Lung (tissue), 12 donors: ENCODE measurements around the gene SETX. TPM values are rescaled to one million over a fixed set of nuclear protein-coding genes. Genes with fewer than 3 reads are reported as not detected.

ENCODE experiments used
- ATAC-seq: fragments of 200-7000 bp; cut with Tn5 transposase; one replicate; pipeline ENCODE4 v1.9.1; 2020; ENCODE audit warnings: moderate number of reproducible peaks; ENCODE audit not compliant: insufficient read depth, low FRiP score
- DNase-seq, 3 donors: peaks; one replicate each; pipeline ENCODE4 v3.0.0-alpha.2; 2013 to 2017
- H3K27ac ChIP-seq, 2 donors: one replicate each; pipeline ENCODE4 v1.5.1; 2013; ENCODE audit warnings: mild to moderate bottlenecking in 2 of 2, moderate library complexity in 2 of 2, control low read depth in 1 of 2, inconsistent platforms in 1 of 2, low read depth in 1 of 2, low read length in 1 of 2
- H3K27me3 ChIP-seq, 3 donors: one replicate each; pipeline ENCODE4 v1.5.1; 2013; ENCODE audit warnings: low read length in 2 of 3; ENCODE audit not compliant: control insufficient read depth in 3 of 3, insufficient read depth in 3 of 3
- H3K36me3 ChIP-seq, 4 donors: one replicate each; pipeline ENCODE4 v1.5.1; 2013; ENCODE audit warnings: low read length in 4 of 4, mild to moderate bottlenecking in 1 of 4, moderate library complexity in 1 of 4; ENCODE audit not compliant: control insufficient read depth in 4 of 4, insufficient read depth in 4 of 4
- H3K4me1 ChIP-seq, 5 donors: one replicate each; pipeline ENCODE4 v1.5.1; 2013; ENCODE audit warnings: low read length in 5 of 5, mild to moderate bottlenecking in 2 of 5, moderate library complexity in 1 of 5; ENCODE audit not compliant: control insufficient read depth in 5 of 5, insufficient read depth in 5 of 5
- H3K4me3 ChIP-seq: one replicate; pipeline ENCODE4 v1.5.1; 2013; ENCODE audit warnings: mild to moderate bottlenecking, control low read depth, moderate library complexity
- H3K9ac ChIP-seq, 2 donors: one replicate each; pipeline ENCODE4 v1.5.1; 2013; ENCODE audit warnings: low read length in 2 of 2, control low read depth in 1 of 2; ENCODE audit not compliant: insufficient read depth in 1 of 2
- H3K9me3 ChIP-seq, 4 donors: one replicate each; pipeline ENCODE4 v1.5.1; 2013; ENCODE audit warnings: low read length in 3 of 4, mild to moderate bottlenecking in 1 of 4, moderate library complexity in 1 of 4; ENCODE audit not compliant: control insufficient read depth in 4 of 4, insufficient read depth in 3 of 4
- WGBS, 2 donors: extraction: QIAGEN DNeasy Blood & Tissue Kit; methylation state at CpG; one replicate each; pipeline ENCODE4 v1.1.7; 2013; 5-methylcytosine and 5-hydroxymethylcytosine counted together
- polyA plus RNA-seq, 2 donors: library from polyadenylated mRNA; stranded (reverse); fragments of 200-250 nt; gene quantifications; one replicate each; pipeline ENCODE4 v1.2.1, GENCODE V29; 2013
- total RNA-seq, 2 donors: library from RNA; depleted of rRNA in 1 of 2; stranded (reverse); fragments of >200 nt in 1 of 2; gene quantifications; one replicate each; pipeline ENCODE4 v1.2.1, GENCODE V29; 2014 to 2021
- TF ChIP-seq, protein P1 (sequence below): IDR thresholded peaks from 2 replicates; pipeline ENCODE4 v1.5.1; 2012; ENCODE audit warnings: mild to moderate bottlenecking; ENCODE audit errors: control extremely low read depth, extremely low read depth
- donor health status: control.
- donor health status: control.
- donor health status: Bipolar disorder and iron deficiency.
- donor health status: healthy.
- donor health status: DM: yes; HTN: yes; CAD: no.

SETX gene
- total and polyA plus RNA-seq, 4 donors, result 14.6 to 90.0 (median 34.2) TPM

DNA sequence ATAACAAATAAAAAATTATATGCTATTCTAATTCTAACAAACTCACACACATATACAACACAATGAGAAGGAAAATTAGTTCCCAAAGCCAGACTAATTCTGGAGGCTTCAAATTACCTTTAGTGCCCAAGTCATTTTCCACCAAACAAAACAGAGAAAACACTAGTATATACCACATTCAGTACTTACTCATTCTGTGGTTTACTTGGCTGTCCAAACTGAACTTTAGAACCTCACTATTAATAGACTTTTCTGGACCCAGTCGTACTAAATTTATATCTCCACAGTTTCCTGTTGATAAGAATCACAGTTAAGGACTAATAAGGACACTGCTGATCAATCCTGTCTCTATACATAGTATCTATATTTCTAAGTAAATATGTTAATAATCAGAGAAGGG, 66.4 kb downstream of the SETX start:
- Histone ChIP-seq H3K4me3 (no peak overlapping the region), H3K27ac (no peak overlapping the region), H3K9me3 (peaks cover 0 to 2% (median 0%) of the 10 kb centered on the region in 4 donors), H3K36me3 (peaks cover 5 to 30% (median 19%) of the 10 kb centered on the region in 4 donors), H3K4me1 (peaks cover 2 to 47% (median 6%) of the 10 kb centered on the region in 5 donors), H3K9ac (no peak overlapping the region), H3K27me3 (no peaks in the 10 kb centered on the region)
- peak in 1 of 3 donors; percentile 47 for DNase-seq
- TF ChIP-seq, protein P1, sequence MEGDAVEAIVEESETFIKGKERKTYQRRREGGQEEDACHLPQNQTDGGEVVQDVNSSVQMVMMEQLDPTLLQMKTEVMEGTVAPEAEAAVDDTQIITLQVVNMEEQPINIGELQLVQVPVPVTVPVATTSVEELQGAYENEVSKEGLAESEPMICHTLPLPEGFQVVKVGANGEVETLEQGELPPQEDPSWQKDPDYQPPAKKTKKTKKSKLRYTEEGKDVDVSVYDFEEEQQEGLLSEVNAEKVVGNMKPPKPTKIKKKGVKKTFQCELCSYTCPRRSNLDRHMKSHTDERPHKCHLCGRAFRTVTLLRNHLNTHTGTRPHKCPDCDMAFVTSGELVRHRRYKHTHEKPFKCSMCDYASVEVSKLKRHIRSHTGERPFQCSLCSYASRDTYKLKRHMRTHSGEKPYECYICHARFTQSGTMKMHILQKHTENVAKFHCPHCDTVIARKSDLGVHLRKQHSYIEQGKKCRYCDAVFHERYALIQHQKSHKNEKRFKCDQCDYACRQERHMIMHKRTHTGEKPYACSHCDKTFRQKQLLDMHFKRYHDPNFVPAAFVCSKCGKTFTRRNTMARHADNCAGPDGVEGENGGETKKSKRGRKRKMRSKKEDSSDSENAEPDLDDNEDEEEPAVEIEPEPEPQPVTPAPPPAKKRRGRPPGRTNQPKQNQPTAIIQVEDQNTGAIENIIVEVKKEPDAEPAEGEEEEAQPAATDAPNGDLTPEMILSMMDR, result no peak
- 19 to 30% methylated on average over 1 of the region's 1 CpG for WGBS, 2 donors
- ATAC-seq, result no peak

DNA sequence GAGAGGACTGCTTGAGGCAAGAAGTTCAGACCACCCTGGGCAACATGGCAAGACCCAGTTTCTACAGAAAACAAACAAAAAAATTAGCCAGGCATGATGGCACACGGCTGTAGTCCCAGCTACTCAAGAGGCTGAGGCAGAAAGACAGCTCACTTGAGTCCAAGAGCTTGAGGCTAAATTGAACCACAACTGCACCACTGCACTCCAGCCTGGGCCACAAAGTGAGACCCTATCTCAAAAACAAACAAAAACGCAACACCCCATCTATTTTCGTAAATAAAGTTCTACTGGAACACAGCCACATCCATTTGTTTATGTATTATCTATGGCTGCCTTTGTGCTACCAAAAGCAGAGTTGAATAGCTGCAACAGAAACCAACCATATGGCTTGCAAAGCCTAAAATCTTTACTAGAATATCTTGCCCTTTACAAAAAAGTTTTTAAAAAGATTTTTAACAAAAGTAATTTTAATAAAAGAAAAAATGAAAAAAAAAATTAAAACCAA, 67.5 kb downstream of the SETX start:
- H3K36me3 ChIP-seq, result peaks cover 7 to 36% (median 28%) of the 10 kb centered on the region in 4 donors
- no peak for ATAC-seq
- 66 to 86% methylated on average over 3 of the region's 3 CpGs for WGBS, 2 donors
- H3K27me3 ChIP-seq, result no peaks in the 10 kb centered on the region
- H3K4me1 ChIP-seq, result peaks cover 2 to 47% (median 12%) of the 10 kb centered on the region in 5 donors
- H3K4me3 ChIP-seq, result no peak overlapping the region
- H3K9me3 ChIP-seq, result peaks cover 0 to 2% (median 0%) of the 10 kb centered on the region in 4 donors
- no peak overlapping the region for H3K9ac ChIP-seq
- no peak overlapping the region for H3K27ac ChIP-seq
- TF ChIP-seq, protein P1, result no peak
- DNase-seq, result peak; percentile 79 to 99 (median 98)

DNA sequence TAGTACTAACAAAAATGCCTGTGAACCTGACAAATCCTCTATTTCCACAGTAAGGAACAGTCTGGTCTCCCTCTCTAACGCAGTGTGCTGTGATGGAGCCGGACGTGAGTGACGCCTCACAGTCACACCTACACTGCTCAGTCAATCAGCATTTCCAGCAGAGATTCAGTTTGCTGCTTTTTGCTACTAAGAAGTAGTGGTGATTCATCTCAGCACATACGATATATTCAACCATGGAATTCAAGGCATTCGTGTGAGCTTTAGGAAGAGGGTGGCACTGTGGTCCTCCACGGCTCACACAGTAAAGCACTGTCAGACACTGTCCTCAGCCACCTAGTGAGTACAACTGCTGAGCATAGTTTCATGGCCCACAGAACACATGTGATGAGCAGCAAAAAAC, 70.9 kb downstream of the SETX start:
- H3K9me3 ChIP-seq, result peaks cover 0 to 2% (median 0%) of the 10 kb centered on the region in 4 donors
- H3K9ac ChIP-seq, result no peak overlapping the region
- H3K27me3 ChIP-seq, result no peaks in the 10 kb centered on the region
- TF ChIP-seq, protein P1, result no peak
- DNase-seq, result no peak
- no peak for ATAC-seq
- H3K27ac ChIP-seq, result no peak overlapping the region
- WGBS, 2 donors, result 88 to 94% methylated on average over 7 of the region's 7 CpGs
- no peak overlapping the region for H3K4me3 ChIP-seq
- H3K36me3 ChIP-seq, result peaks cover 15 to 44% (median 40%) of the 10 kb centered on the region in 4 donors
- peaks cover 2 to 35% (median 12%) of the 10 kb centered on the region in 5 donors for H3K4me1 ChIP-seq

DNA sequence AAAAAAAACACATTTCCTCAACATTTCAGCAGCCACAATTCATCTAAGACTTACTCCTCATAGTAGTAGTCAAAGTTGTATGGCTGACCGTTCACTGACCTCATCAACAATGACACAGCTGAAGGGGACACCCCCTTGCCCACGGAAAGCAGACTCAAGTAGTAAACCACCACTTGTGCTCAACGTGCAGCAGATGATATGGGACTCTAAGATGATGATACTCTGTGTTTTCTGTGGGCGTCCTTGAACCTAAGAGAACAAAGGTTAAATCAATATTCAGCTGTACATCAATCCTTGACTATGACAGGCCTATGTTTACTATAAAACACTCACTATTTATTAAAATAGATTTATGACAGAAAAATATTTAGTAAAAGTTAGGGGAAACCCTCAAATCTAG, 71.6 kb downstream of the SETX start:
- Histone ChIP-seq H3K9ac (no peak overlapping the region), H3K27me3 (no peaks in the 10 kb centered on the region), H3K36me3 (peaks cover 15 to 50% (median 40%) of the 10 kb centered on the region in 4 donors), H3K4me3 (no peak overlapping the region), H3K4me1 (peaks cover 0 to 28% (median 12%) of the 10 kb centered on the region in 5 donors), H3K9me3 (peaks cover 0 to 2% (median 0%) of the 10 kb centered on the region in 4 donors), H3K27ac (no peak overlapping the region)
- TF ChIP-seq, protein P1, result no peak
- DNase-seq (no peak), ATAC-seq (no peak)
- WGBS, 2 donors, result 60 to 84% methylated on average over 4 of the region's 4 CpGs
